ENCODE measurements around the gene RGS18.

DNA sequence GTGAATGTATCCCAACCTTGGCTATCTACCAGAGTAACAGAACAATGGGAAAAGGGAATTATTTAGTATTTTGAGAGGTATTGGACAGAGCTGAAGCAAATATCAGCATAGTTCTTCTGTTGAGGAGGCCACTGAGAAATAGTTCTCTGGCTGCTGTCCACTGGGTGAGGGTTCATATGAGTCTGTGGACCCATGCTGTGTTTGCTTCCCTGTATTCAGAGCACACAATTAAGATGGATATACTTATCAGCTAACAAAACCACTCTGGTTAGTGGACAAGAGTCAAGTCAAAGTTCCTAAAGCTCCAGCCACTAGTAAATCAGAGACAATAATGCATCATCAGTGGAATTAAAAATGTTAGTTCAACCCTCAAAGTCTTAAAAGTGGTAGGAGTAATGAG lies 66.1 kb downstream of the RGS18 start:
- TF ChIP-seq, protein P1, sequence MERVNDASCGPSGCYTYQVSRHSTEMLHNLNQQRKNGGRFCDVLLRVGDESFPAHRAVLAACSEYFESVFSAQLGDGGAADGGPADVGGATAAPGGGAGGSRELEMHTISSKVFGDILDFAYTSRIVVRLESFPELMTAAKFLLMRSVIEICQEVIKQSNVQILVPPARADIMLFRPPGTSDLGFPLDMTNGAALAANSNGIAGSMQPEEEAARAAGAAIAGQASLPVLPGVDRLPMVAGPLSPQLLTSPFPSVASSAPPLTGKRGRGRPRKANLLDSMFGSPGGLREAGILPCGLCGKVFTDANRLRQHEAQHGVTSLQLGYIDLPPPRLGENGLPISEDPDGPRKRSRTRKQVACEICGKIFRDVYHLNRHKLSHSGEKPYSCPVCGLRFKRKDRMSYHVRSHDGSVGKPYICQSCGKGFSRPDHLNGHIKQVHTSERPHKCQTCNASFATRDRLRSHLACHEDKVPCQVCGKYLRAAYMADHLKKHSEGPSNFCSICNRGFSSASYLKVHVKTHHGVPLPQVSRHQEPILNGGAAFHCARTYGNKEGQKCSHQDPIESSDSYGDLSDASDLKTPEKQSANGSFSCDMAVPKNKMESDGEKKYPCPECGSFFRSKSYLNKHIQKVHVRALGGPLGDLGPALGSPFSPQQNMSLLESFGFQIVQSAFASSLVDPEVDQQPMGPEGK (CRISPR knock-in tag; IDR thresholded peaks at IDR 0.05; ENCODE audit: borderline replicate concordance), result no peak
- TF ChIP-seq ISL1 (CRISPR knock-in tag; IDR thresholded peaks at IDR 0.05), result no peak

Data from SK-N-SH treated with all-trans-retinoic acid at 6 μM for 48 hours (cell line).